SK-N-MC (cell line): ENCODE results near the gene C9orf43.

Experiments used
- EZH2 ChIP-seq: fragments of 200-600 bp; sonication (generic); IDR thresholded peaks from one replicate; pipeline ENCODE4 v1.6.1; 2017; ENCODE audit warnings: antibody characterized with exemption
- FOXP2 ChIP-seq: optimal IDR thresholded peaks from 2 replicates; pipeline ENCODE3; 2011; ENCODE audit warnings: mild to moderate bottlenecking, moderate library complexity; ENCODE audit not compliant: insufficient read depth; ENCODE audit errors: extremely low read length, control extremely low read depth
- POLR2AphosphoS5 ChIP-seq: IDR thresholded peaks from 2 replicates; pipeline ENCODE4 v1.6.1; 2012; ENCODE audit warnings: mild to moderate bottlenecking, low read depth, low read length, borderline replicate concordance

- TF ChIP-seq FOXP2 (no peak), POLR2AphosphoS5 (no peak), EZH2 (no peak)
These were observed 21.1 kb upstream of the C9orf43 start for GRCh38 chr9:113389451-113389850.
